HG02588 (cell line): ENCODE results near the gene COL8A1.
"Not testable (repeated sequence)": the region's sequence is repeated elsewhere in the genome, so short reads cannot be mapped to it uniquely, and the experiment has no call there.

Experiments
- ATAC-seq: cut with Tn5 transposase; IDR thresholded peaks from one replicate; pipeline ENCODE4 v1.9.1; 2021; ENCODE audit warnings: mild to moderate bottlenecking, moderate library complexity; ENCODE audit not compliant: unreplicated experiment

COL8A1 gene

GRCh38 chr3:99638167-99638948 is at the start of gene COL8A1:
Gene COL8A1 (plus strand): TSS chr3:99638594. CDS start chr3:99790683, 152,089 bp downstream.
- ATAC-seq = no peak

- not testable (repeated sequence) for ATAC-seq
Measured at GRCh38 chr3:99589168-99589567, 49.2 kb upstream of the COL8A1 start.

- no peak for ATAC-seq
Measured at GRCh38 chr3:99599894-99600293, 38.5 kb upstream of the COL8A1 start.

- no peak for ATAC-seq
Measured at GRCh38 chr3:99601515-99601914, 36.9 kb upstream of the COL8A1 start.

GRCh38 chr3:99602183-99602582 is 36.2 kb upstream of the COL8A1 start:
- no peak for ATAC-seq

GRCh38 chr3:99607151-99607550 is 31.2 kb upstream of the COL8A1 start:
- peak; percentile 99 for ATAC-seq

- no peak for ATAC-seq
Measured at GRCh38 chr3:99614768-99615167, 23.6 kb upstream of the COL8A1 start.

GRCh38 chr3:99620077-99620767 is 18.2 kb upstream of the COL8A1 start:
- ATAC-seq = no peak

GRCh38 chr3:99620976-99621375 is 17.4 kb upstream of the COL8A1 start:
- ATAC-seq = no peak

- ATAC-seq = peak; percentile 53
Measured at GRCh38 chr3:99624496-99625236, 13.7 kb upstream of the COL8A1 start.

- ATAC-seq = no peak
Measured at GRCh38 chr3:99625237-99625622, 13.2 kb upstream of the COL8A1 start.

GRCh38 chr3:99625643-99626416 is 12.6 kb upstream of the COL8A1 start:
- no peak for ATAC-seq

- peak; percentile 59 for ATAC-seq
Measured at GRCh38 chr3:99626417-99626788, 12.0 kb upstream of the COL8A1 start.

- ATAC-seq = no peak
Measured at GRCh38 chr3:99627062-99627826, 11.2 kb upstream of the COL8A1 start.

GRCh38 chr3:99630815-99631214 is 7.6 kb upstream of the COL8A1 start:
- no peak for ATAC-seq

- ATAC-seq = peak; percentile 69
Measured at GRCh38 chr3:99633887-99634558, 4.4 kb upstream of the COL8A1 start.

- ATAC-seq = no peak
Measured at GRCh38 chr3:99634881-99635280, 3.5 kb upstream of the COL8A1 start.

- no peak for ATAC-seq
Measured at GRCh38 chr3:99635348-99635747, 3.0 kb upstream of the COL8A1 start.

- ATAC-seq = no peak
Measured at GRCh38 chr3:99637016-99637367, 1.4 kb upstream of the COL8A1 start.
